Epidermal melanocyte (primary cell): ENCODE results near the gene APC.
"Not testable (repeated sequence)": the region's sequence is repeated elsewhere in the genome, so short reads cannot be mapped to it uniquely, and the experiment has no call there.

Experiments
- DNase-seq: peaks from one replicate; pipeline ENCODE4 v3.0.0; 2011; ENCODE audit warnings: low spot score; ENCODE audit not compliant: insufficient read length

Gene APC

DNA sequence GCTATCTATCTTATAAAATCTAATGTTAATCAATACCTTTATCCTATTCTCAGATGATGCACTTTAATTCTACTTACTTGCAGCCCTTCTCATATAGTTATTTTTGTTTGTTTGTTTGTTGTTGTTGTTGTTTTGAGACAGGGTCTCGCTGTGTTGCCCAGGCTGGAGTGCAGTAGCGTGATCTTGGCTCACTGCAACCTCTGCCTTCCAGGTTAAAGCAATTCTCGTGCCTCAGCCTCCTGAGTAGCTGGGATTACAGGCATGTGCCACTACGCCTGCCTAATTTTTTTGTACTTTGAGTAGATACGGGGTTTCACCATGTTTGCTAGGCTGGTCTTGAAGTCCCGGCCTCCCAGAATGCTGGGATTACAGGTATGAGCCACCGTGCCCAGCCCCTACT lies 20.8 kb upstream of the APC start:
- not testable (repeated sequence) for DNase-seq

GRCh38 chr5:112717506-112718082 lies 20.1 kb upstream of the APC start:
- no peak for DNase-seq

DNA sequence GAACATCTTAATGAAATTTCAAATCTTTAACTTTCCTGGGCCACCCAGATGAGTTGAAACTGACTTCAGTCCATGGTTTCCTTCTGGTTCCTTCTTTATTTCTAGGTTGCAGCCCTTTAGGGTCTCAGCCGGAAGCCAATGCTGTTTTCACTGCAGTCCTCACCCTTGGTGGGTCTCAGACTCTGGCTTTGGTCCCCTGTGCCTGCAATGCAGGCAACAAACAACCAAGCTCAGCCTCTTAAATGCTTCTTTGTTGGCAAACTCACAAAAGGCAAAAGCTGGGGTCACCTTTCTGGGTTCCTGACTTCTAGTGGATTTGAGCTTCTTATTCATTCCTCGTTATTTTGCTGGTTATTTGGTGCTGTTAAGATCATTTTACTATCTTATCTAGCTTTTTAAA lies 19.3 kb upstream of the APC start:
- DNase-seq: no peak

DNA sequence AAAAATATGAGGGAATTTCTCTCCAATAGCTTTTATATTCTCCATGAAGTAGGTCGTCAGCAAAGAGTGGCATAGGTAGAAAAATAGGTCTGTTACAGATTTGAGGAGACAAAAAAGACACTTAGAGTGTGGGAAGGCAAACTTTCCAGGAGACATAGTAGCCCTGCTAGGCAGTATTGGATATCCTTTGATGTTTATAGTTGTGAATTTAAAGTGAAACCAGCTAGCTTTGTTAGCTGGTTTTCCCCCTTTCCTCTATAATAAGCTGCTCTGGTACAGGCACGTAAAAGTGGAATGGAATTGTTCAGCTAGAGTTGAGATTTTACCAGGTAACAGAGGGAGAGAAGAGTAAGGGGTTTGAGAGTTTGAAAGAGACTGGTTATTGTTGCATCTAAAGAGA lies 17.1 kb upstream of the APC start:
- DNase-seq: no peak

DNA sequence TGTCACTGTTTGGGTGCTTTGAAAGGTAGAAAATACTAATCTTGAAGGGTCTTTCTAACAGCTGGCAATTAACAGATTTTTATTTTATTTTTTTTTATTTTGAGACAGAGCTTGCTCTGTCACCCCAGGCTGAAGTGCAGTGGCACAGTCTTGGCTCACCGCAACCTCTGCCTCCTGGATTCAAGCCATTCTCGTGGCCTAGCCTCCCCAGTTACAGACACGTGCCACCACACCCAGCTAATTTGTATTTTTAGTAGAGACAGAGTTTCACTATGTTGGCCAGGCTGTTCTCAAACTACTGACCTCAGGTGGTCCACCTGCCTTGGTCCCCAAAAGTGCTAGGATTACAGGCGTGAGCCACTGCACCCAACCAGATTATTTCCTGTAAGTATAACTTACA lies 12.8 kb upstream of the APC start:
- no peak for DNase-seq

DNA sequence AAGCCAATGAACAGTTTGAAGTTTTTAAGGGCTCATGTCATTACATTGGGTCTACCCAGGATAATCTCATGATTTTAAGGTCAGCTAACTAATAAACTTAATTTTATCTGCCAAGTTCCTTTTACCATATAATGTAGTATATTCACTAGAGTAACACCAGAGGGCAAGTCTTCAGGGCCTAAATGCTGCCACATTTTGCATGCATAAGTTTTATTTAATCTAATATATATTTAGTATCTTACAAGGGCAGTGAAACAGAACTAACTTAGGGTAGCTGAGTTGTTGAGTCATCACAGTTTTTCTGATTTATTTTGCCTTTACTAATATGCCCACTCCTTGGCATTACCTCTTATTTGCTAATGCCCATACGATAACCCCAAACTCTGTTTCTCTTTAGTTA lies 8.1 kb upstream of the APC start:
- no peak for DNase-seq

GRCh38 chr5:112732131-112732530 lies 5.6 kb upstream of the APC start:
- DNase-seq: no peak

GRCh38 chr5:112733586-112733985 lies 4.1 kb upstream of the APC start:
- DNase-seq: no peak

DNA sequence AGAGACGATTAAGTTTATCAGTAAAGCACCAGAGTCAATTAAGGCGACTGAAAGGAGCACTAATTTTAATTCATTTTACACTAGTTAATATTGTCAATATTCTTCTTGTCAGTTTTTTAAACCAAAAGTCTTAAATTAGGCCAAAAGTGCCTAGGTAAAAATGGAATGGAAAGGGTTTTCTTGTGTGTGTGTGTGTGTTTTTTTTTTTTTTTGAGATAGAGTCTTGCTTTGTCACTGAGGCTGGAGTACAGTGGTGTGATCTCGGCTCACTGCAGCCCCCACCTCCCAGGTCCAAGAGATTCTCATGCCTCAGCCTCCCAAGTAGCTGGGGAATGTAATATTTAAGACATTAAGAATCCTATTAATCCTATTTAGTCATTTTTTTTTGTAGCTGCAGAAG lies 3.1 kb upstream of the APC start:
- DNase-seq: no peak

DNA sequence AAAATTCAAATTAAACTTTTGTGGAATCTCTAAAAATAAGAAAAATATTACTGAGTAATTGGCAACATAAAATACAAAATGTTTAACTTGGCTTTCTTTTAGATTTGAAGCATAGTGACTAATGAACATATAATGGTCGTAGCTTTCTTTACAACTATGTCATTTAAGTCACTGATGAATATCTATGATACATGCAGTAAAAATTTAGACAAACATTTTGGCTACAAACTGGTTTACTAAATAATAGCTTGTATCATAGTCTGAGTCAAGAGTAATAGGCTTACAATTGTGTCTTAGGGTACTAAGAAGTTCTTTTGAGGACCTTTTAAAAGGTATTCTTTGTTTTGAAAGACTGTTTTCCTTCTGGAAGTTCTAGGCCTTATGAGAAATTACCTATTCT lies 2.0 kb upstream of the APC start:
- no peak for DNase-seq

GRCh38 chr5:112737070-112737462 lies 619 bp upstream of the APC start:
- no peak for DNase-seq

- DNase-seq: no peak
These were observed 491 bp downstream of the APC start for GRCh38 chr5:112738191-112738560.

DNA sequence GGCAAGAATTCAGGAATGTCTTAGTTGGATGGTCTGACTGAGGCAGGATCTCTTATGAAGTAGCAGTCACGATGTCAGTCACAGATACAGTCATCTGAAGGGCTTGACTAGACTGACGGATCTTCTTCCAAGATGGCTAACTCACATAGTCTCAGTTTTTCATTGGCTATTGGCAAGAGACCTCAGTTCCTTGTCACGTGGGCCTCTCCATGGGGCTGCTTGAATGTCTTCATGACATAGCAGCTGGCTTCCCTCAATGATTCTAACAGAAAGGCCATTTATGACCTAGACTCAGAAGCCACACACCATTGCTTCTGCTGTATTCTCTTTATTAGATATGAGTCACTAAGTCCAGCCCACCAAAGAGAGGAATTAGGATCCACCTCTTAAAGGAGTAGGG lies 4.7 kb downstream of the APC start:
- DNase-seq: no peak

- DNase-seq: no peak
These were observed 5.9 kb downstream of the APC start for GRCh38 chr5:112743631-112744030.

- no peak for DNase-seq
These were observed 14.7 kb downstream of the APC start for GRCh38 chr5:112752335-112752734.

GRCh38 chr5:112755703-112756102 lies 18.0 kb downstream of the APC start:
- DNase-seq: no peak

- no peak for DNase-seq
These were observed 20.0 kb downstream of the APC start for GRCh38 chr5:112757468-112758208.

- no peak for DNase-seq
These were observed 21.0 kb downstream of the APC start for GRCh38 chr5:112758676-112759075.

GRCh38 chr5:112762113-112762810 lies 24.6 kb downstream of the APC start:
- no peak for DNase-seq

DNA sequence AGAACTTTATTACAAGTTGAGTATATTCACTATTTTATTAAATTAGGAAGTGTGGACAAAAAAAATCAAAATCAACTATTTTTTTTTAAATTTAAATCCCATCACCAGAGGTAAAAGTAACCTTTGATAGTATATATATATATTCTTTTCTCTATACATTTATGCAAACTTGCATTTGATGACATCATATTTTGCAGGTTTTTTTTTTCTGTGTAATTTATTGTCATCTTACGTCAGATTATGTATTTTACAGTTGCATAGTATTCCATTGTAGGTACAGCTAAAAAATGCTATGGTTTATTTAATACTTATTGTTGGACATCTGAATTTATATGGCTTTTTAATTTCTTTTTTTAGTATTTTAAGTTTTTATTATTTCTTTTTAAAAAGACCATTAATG lies 25.5 kb downstream of the APC start:
- no peak for DNase-seq

DNA sequence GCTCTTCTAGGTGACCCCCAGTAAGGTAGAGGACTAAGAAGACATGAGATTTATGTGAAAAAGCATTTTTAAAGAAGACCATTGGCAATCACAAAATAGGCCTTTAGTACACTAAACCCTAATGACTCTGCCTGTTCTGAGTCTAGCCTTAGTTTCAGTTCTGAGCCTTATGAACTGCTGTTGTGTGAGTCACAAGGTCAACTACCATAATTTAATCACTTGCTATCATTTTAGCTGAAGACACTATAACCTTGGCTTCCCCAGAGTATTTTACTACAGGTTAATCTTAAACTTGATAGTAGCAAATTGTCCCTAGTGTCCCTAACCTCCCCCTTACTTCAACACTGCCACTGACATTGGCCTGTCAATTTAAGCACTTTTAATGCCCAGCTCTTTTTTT lies 34.4 kb downstream of the APC start:
- DNase-seq: no peak

- DNase-seq: no peak
These were observed 38.7 kb downstream of the APC start for GRCh38 chr5:112776301-112776856.

DNA sequence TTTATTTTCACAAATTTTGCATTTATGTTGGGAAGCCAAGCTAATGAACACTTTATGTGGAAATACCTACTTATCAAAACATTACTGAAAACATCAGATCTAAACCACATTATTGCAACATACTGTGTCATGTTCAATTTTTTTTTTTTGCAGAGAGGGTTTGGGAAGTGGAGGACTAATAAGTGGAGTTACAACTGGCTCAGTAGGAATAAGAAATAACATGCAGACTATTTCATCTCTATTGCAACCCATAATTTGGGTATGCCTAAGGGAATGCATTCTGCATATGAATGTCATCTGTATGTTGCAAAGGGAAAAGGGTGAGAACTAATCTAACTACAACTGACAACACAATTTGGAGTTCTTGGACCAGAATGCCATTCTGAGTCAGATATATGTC lies 41.8 kb downstream of the APC start:
- DNase-seq: no peak
